Erythroblast (primary cell): ENCODE data around the gene CBARP.
"Not testable (repeated sequence)": the region's sequence is repeated elsewhere in the genome, so short reads cannot be mapped to it uniquely, and the experiment has no call there.

ENCODE experiments used
- DNase-seq, 2 experiments: peaks; one replicate each; lab custom pipeline; 2025; lab: John Stamatoyannopoulos, UW
- GATA1 ChIP-seq: IDR thresholded peaks from 2 replicates; pipeline ENCODE4 v1.6.1; 2011; ENCODE audit warnings: low read depth, mild to moderate bottlenecking, control low read depth, low read length, moderate library complexity
- POLR2A ChIP-seq: IDR thresholded peaks from 2 replicates; pipeline ENCODE4 v1.6.1; 2011; ENCODE audit warnings: mild to moderate bottlenecking, low read length

The CBARP gene

DNA sequence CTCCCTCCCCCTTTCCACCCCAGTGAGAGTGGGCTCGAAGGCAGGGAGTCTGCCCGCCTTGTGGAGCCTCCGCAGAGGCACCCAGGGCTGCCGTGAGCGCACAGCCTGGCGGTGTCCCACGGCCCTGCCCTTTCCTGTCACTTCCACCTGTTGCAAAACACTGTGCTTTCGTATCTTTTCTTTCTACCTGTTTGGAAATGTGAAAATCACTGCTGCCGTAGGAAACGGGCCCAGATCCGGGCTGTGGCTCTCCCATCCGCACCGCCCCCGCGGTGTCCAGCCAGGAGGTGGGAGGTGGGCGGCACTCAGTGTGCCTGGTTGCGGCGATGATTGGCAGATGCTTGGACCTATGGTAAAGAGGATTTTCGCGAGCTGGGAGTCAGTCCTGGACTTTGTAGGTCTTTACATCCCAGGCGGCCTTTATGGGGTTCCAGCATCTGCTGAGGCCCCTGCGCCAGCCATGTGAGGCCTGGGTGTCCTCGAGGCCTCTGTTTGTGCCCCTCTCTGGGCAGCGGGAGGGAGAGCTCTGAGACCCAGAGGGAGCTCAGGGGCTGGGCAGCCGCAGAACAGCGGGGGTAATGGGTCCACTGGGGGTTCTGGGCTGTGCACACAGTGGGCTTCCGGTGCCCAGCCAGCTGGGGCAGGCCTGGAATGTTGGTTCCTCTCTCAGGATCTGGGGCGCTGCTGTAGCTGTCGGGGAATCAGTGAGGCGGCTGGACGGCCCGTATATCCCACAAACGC, 26.1 kb downstream of the CBARP start:
- DNase-seq: peak; percentile 55
- TF ChIP-seq POLR2A: no peak
- no peak for TF ChIP-seq GATA1

DNA sequence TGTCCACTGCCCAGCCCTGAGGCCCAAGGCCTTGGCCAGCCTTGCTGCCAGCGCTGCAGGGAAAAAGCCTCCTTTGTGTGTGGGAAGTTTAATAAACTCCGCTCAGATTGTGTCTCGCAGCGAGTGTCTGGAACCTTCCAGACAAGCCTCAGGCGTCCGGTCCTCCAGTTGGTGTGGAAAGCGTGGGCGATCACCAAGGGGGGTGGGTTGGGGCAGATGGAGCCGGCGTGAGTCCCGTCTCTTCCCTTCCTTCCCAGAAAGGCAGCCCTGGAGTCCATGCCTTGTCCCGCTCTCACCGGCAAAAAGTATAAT, 27.6 kb downstream of the CBARP start:
- no peak for TF ChIP-seq POLR2A
- TF ChIP-seq GATA1: no peak
- no peak for DNase-seq

- peak; percentile 49 to 51 for DNase-seq
Measured at GRCh38 chr19:1208830-1209229, 29.0 kb downstream of the CBARP start.

GRCh38 chr19:1206864-1207450, 30.8 kb downstream of the CBARP start:
- TF ChIP-seq POLR2A (no peak), GATA1 (no peak)
- DNase-seq: peak; percentile 75 to 85

DNA sequence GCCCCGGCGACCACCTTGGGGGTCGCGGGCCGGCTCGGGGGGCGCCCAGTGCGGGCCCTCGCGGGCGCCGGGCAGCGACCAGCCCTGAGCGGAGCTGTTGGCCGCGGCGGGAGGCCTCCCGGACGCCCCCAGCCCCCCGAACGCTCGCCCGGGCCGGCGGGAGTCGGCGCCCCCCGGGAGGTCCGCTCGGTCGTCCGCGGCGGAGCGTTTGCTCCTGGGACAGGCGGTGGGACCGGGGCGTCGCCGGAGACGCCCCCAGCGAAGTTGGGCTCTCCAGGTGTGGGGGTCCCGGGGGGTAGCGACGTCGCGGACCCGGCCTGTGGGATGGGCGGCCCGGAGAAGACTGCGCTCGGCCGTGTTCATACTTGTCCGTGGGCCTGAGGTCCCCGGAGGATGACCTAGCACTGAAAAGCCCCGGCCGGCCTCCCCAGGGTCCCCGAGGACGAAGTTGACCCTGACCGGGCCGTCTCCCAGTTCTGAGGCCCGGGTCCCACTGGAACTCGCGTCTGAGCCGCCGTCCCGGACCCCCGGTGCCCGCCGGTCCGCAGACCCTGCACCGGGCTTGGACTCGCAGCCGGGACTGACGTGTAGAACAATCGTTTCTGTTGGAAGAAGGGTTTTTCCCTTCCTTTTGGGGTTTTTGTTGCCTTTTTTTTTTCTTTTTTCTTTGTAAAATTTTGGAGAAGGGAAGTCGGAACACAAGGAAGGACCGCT, 31.5 kb downstream of the CBARP start:
- DNase-seq: peak in 1 of 2 experiments; percentile 62
- TF ChIP-seq POLR2A (no peak), GATA1 (no peak)

GRCh38 chr19:1205114-1206099, 32.4 kb downstream of the CBARP start, which contains the start of gene STK11:
Gene STK11, plus strand, starts transcription at chr19:1205778. Its CDS starts 1,136 bp downstream, at chr19:1206914.
- DNase-seq: peak; percentile 99 to 100
- TF ChIP-seq POLR2A: peak; percentile 70
- TF ChIP-seq GATA1: no peak

- DNase-seq: not testable (repeated sequence)
Measured at GRCh38 chr19:1200614-1201013, 37.2 kb downstream of the CBARP start.

DNA sequence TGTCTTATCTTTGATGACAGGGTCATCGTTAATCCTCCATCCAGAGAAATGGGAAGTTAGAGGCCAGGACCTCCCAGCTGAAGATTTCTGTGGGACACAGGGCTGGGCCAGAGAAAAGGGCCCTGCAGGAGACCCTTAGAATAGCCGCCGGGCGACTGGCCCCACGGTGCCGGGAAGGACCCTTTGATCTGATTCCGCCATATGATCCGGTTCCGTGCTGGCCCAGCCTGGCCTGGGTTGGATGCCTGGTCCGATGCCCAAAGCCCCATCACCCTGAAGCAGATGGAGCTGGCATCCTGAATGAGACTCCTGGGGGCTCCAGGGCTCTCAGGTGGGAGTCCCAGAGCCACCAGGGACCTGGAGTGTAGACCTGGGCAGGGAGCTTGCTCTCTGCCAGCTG, 38.3 kb downstream of the CBARP start:
- TF ChIP-seq POLR2A: no peak
- TF ChIP-seq GATA1: no peak

GRCh38 chr19:1189419-1189818, 48.4 kb downstream of the CBARP start:
- DNase-seq: no peak
- no peak for TF ChIP-seq POLR2A
- no peak for TF ChIP-seq GATA1

More for the DNA sequence above, 38.3 kb downstream of the CBARP start:
- no peak for DNase-seq

- TF ChIP-seq POLR2A: no peak
- no peak for TF ChIP-seq GATA1
- no peak for DNase-seq
Measured at GRCh38 chr19:1183543-1184172, 54.1 kb downstream of the CBARP start.

GRCh38 chr19:1182727-1183126, 55.1 kb downstream of the CBARP start:
- TF ChIP-seq POLR2A (no peak), GATA1 (no peak)
- no peak for DNase-seq

GRCh38 chr19:1182068-1182467, 55.7 kb downstream of the CBARP start:
- TF ChIP-seq POLR2A (no peak), GATA1 (no peak)
- no peak for DNase-seq

GRCh38 chr19:1181606-1182005, 56.2 kb downstream of the CBARP start:
- TF ChIP-seq GATA1: no peak
- no peak for TF ChIP-seq POLR2A
- no peak for DNase-seq
